ENCODE measurements around the gene CDH23. TPM values are rescaled to one million over a fixed set of nuclear protein-coding genes. Genes with fewer than 3 reads are reported as not detected.

The CDH23 gene
- total and polyA plus RNA-seq, 2 of the 8 experiments (the other 6 are each of a cell fraction or from before 2014, with no cell fraction given): 1.9 to 4.9 TPM

DNA sequence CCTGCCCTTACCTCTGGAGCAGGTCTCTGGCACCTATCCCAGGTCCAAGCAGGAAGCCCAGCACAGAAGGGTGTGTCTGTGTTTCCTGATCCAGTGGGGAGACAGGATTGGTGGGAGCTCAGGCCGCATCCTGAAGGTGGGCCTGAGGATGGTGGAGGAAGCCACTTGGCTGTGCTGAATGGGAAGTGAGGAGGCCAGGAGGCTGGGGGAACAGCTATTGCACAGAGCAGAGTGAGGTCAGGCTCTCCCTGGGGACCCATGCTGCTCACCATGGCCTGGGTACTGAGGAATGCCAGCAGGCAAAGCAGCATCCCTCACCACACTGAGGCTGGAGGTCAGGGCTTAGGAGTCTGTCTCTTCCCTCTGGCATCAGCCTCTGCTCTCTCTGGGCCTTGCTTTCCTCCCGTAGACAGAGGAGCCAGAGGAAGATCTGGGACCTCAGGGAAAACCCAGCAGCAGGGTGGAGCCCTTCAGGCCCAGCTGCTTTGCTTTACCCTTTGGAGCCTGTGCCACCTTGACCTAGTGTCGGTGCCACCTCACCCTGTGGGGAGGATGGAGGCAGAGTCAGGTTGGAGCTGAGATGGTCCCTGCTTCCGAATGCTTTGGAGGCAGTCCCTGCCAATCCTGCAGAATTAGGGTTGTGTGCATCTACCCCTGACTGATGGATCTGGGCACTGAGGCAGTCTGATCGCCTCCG, 39.0 kb downstream of the CDH23 start (continued):
- TF ChIP-seq SRF (IDR thresholded peaks at IDR 0.05; ENCODE audit: low read depth, low read length): no peak
- TF ChIP-seq NRF1 (IDR thresholded peaks at IDR 0.05; ENCODE audit: low read depth, low read length): no peak
- no peak for TF ChIP-seq EGR1 (IDR thresholded peaks at IDR 0.05; ENCODE audit: borderline replicate concordance, low read depth, low read length)
- no peak for TF ChIP-seq MAFK (IDR thresholded peaks at IDR 0.05; ENCODE audit: low read depth, low read length)
- TF ChIP-seq JUND (IDR thresholded peaks at IDR 0.05; ENCODE audit: low read length): no peak
- no peak for TF ChIP-seq TAF7 (optimal IDR thresholded peaks at IDR 0.05; ENCODE audit: borderline replicate concordance, low read depth, low read length)
